Colon (tissue), 2 donors: ENCODE data around the gene SIPA1L2.

Experiments
- FAIRE-seq: peaks from 2 replicates; lab custom pipeline; 2012; peaks lifted over from hg19 to GRCh38; lab: Jason Lieb, UNC
- donor health status: control.
- donor health status: control.

Gene SIPA1L2

GRCh38 chr1:232648316-232648715, 18.4 kb upstream of the SIPA1L2 start:
- no peak for FAIRE-seq

- no peak for FAIRE-seq
Observed at GRCh38 chr1:232644209-232644608, 14.3 kb upstream of the SIPA1L2 start.

GRCh38 chr1:232643251-232643650, 13.3 kb upstream of the SIPA1L2 start:
- no peak for FAIRE-seq

- no peak for FAIRE-seq
Observed at GRCh38 chr1:232641507-232641906, 11.6 kb upstream of the SIPA1L2 start.

- no peak for FAIRE-seq
Observed at GRCh38 chr1:232636799-232637198, 6.9 kb upstream of the SIPA1L2 start.

GRCh38 chr1:232635778-232636356, 5.9 kb upstream of the SIPA1L2 start:
- FAIRE-seq: peak; percentile 33

- no peak for FAIRE-seq
Observed at GRCh38 chr1:232635279-232635678, 5.3 kb upstream of the SIPA1L2 start.

- FAIRE-seq: no peak
Observed at GRCh38 chr1:232634096-232634495, 4.2 kb upstream of the SIPA1L2 start.

GRCh38 chr1:232630894-232631195, 912 bp upstream of the SIPA1L2 start:
- FAIRE-seq: no peak

- FAIRE-seq: no peak
Observed at GRCh38 chr1:232629250-232630046, 485 bp downstream of the SIPA1L2 start.

- FAIRE-seq: peak; percentile 74
Observed at GRCh38 chr1:232628335-232629249, 1.3 kb downstream of the SIPA1L2 start.

GRCh38 chr1:232627645-232628334, 2.1 kb downstream of the SIPA1L2 start:
- FAIRE-seq: peak; percentile 74

GRCh38 chr1:232627171-232627570, 2.8 kb downstream of the SIPA1L2 start:
- FAIRE-seq: no peak

- FAIRE-seq: no peak
Observed at GRCh38 chr1:232626452-232626851, 3.5 kb downstream of the SIPA1L2 start.

- FAIRE-seq: no peak
Observed at GRCh38 chr1:232625319-232625868, 4.5 kb downstream of the SIPA1L2 start.

- FAIRE-seq: peak; percentile 36
Observed at GRCh38 chr1:232624546-232625281, 5.2 kb downstream of the SIPA1L2 start.

- no peak for FAIRE-seq
Observed at GRCh38 chr1:232622981-232623380, 7.0 kb downstream of the SIPA1L2 start.

- no peak for FAIRE-seq
Observed at GRCh38 chr1:232622378-232622777, 7.6 kb downstream of the SIPA1L2 start.

GRCh38 chr1:232621050-232621449, 8.9 kb downstream of the SIPA1L2 start:
- no peak for FAIRE-seq

GRCh38 chr1:232620356-232620969, 9.5 kb downstream of the SIPA1L2 start:
- peak; percentile 24 for FAIRE-seq

- no peak for FAIRE-seq
Observed at GRCh38 chr1:232617237-232617636, 12.7 kb downstream of the SIPA1L2 start.
